ENCODE measurements around the gene GOLPH3L.
"Not testable (repeated sequence)": the region's sequence is repeated elsewhere in the genome, so short reads cannot be mapped to it uniquely, and the experiment has no call there.

The GOLPH3L gene

DNA sequence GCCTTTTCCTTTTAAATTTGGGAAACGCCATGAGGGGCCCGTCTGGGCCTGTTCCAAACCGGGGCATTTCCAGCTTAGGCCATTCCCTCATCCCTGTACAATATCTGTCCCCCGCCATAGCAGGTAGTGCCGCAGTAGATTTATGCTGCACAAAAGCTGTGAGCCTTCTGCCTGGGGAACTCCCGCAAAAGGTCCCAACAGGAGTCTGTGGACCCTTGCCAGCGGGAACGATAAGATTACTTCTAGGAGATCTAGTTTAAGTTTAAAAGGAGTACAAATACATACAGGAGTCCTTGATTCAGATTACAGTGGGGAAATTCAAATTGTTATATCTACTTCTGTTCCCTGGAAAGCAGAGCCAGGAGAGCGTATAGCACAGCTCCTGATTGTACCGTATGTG is 42.3 kb downstream of the GOLPH3L start:
- DNase-seq: not testable (repeated sequence)

GRCh38 chr1:150650193-150650592 is 46.8 kb downstream of the GOLPH3L start:
- DNase-seq: no peak

GRCh38 chr1:150649441-150650075 is 47.4 kb downstream of the GOLPH3L start:
- DNase-seq: no peak

DNA sequence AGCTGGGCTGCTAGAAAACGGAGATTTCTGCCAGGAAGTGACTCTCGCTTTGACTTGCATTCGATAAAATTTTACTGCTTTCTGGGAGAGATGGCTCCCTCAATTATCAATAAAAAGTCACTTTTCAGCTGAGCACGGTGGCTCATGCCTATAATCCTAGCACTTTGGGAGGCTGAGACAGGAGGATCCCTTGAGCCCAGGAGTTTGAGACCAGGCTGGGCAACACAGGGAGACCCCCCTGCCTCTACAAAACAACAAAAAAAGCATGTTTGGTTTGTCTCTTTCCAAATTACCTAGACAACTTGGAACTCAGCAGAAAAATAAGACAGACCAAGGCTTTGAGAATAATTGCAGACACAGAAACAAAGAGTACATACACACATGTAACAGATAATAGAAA is 54.7 kb downstream of the GOLPH3L start:
- DNase-seq: no peak

DNA sequence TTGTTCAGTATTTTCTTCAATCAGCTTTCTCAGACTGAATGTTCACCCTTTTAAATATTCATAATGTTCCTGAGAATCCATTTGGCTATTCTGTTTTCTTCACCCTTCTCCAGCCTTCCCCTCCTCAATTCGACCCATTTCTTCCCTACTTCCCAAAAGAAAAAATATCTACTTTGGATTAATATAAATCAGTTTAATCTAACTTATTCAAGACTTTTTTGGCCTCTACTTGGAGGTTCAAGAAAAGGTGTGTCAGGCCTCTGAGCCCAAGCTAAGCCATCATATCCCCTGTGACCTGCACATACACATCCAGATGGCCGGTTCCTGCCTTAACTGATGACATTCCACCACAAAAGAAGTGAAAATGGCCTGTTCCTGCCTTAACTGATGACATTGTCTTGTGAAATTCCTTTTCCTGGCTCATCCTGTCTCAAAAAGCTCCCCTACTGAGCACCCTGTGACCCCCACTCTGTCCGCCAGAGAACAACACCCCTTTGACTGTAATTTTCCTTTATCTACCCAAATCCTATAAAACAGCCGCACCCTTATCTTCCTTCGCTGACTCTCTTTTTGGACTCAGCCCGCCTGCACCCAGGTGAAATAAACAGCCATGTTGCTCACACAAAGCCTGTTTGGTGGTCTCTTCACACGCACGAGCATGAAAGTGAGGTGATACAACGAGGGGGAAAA is 55.7 kb downstream of the GOLPH3L start:
- not testable (repeated sequence) for DNase-seq

GRCh38 chr1:150638430-150638829 is 58.5 kb downstream of the GOLPH3L start:
- DNase-seq: not testable (repeated sequence)

DNA sequence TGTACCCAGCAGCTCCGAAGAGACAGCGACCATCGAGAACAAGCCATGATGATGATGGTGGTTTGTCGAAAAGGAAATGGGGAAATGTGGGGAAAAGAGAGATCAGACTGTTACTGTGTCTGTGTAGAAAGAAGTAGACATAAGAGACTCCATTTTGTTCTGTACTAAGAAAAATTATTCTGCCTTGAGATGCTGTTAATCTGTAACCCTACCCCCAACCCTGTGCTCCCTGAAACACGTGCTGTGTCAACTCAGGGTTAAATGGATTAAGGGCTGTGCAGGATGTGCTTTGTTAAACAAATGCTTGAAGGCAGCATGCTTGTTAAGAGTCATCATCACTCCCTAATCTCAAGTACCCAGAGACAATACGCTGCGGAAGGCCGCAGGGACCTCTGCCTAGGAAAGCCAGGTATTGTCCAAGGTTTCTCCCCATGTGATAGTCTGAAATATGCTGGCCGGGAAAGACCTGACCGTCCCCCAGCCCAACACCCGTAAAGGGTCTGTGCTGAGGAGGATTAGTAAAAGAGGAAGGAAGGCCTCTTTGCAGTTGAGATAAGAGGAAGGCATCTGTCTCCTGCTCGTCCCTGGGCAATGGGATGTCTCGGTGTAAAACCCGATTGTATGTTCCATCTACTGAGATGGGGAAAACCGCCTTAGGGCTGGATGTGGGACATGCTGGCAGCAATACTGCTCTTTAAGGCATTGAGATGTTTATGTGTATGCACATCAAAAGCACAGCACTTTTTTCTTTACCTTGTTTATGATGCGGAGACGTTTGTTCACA is 61.9 kb downstream of the GOLPH3L start:
- DNase-seq: peak; percentile 46

GRCh38 chr1:150629115-150629928 is 67.6 kb downstream of the GOLPH3L start, which contains the start of gene ENSA:
Gene ENSA (minus strand): TSS chr1:150629612. CDS start chr1:150629470, 142 bp downstream.
- peak; percentile 100 for DNase-seq

DNA sequence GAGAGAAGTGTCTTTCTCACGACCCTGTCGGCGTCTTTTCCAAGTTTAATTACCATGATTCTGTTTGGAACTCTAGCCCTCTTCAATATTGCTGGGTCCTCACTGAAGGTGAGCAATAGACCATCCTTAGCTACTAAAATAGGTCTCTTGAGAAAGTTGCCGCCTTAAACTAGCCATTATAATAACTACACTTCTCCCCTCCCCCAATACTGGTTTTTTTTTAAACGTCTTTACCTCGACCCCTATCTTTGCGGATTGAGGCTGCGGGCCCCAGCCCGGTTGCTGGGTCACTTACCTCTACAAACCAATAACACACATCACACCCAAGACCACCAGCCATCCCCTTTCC is 68.2 kb downstream of the GOLPH3L start:
- no peak for DNase-seq

DNA sequence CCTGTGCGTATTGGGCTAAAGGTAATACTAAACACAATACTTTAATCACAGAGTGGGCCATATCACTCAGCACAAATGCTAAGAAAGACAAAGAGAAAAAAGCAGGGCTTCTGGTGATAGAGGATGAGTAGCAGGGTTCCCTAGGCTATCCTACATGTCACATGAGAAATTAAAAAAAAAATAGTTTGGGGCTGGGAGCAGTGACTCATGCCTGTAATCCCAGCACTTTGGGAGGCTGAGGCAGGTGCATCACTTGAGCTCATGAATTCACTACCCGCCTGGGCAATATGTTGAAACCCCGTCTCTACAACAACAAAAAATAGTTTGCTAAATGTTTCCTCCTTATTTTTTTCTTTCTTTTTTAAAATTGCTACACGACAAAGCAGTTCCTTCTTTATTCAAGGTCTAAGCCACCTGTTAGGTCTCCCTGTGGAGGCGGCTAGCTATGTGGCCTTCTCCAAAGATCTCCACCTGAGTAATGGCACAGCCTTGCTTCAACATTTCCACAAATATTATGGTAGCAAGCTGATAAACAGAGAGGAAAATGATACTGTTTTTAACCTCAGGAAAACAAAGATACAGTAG is 69.0 kb downstream of the GOLPH3L start:
- DNase-seq: no peak

DNA sequence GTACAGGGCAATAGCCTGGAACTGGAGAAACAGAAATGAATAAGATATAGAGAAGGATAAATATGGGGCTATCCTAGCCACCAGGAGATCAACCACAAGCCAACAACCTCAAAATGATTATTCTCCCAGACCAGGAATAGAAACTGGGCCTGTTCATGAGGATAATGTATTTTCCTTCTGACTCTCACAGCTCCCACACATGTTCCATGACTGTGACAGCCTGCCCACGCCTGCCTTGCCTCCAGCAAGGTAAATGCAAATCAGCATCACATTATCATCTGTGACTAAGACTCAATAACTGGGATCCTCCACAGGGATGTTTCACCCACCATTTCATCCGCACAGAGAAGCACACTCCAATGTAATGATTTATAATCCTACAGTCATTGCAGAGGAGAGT is 70.8 kb downstream of the GOLPH3L start:
- DNase-seq: peak; percentile 75

- DNase-seq: not testable (repeated sequence)
These were observed 72.4 kb downstream of the GOLPH3L start for GRCh38 chr1:150624546-150624945.

- not testable (repeated sequence) for DNase-seq
These were observed 72.8 kb downstream of the GOLPH3L start for GRCh38 chr1:150624134-150624533.

DNA sequence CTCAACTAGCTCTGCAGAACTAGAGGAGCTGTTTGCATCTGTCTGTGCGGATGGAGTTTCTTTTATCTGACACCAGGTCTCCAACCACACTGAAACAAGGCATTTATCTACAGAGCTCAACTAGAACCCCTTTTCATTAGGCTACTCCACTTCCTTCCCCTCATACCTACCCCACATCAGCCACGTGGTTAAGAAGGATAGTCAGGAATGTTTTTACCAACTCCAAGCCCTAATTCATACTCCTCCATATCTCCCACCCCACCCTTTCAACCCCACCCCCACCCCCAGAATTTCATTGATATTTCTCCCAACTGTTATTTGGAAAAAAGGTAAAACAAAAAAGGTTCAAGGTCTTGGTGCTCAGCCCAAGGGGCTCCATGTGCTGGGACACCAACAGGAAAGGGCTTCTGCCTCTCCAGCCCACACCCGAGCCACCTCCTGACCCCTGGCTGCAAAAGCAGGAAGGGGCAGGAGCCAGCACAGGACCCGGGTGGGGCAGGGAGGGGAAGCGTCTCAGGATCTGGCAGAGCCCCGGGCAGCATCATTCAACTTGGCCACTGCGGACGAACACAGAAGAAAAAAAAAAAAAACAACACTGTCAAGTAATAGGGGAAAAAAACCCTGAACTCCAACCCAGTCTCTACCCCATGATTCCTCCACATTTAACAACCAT is 74.5 kb downstream of the GOLPH3L start:
- no peak for DNase-seq

- DNase-seq: no peak
These were observed 75.3 kb downstream of the GOLPH3L start for GRCh38 chr1:150621497-150622302.

DNA sequence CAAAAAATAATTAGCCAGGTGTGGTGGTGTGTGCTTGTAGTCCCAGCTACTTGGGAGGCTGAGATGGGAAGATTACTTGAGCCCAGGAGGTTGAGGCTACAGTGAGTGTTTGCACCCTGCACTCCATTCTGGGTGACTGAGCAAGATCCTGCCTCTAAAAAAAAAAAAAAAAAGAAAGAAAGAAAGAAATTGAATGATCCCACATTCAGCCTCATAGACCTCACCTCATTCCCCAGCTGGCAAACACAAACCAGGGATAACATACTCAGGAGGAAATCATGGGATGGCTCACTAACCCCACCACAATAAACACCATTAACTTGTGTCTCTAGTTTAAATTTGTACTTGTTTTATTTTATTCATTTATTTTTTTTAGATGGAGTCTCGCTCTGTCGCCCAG is 76.0 kb downstream of the GOLPH3L start:
- no peak for DNase-seq

GRCh38 chr1:150619576-150620509 is 77.1 kb downstream of the GOLPH3L start:
- DNase-seq: no peak

GRCh38 chr1:150615346-150616201 is 81.4 kb downstream of the GOLPH3L start:
- DNase-seq: no peak

All from NCI-H526 treated with DMSO at 0.1 percent for 48 hours (cell line).